Brain microvascular endothelial cell (primary cell): ENCODE data around the gene XIST.
"Not testable (repeated sequence)": the region's sequence is repeated elsewhere in the genome, so short reads cannot be mapped to it uniquely, and the experiment has no call there.

Source experiments
- DNase-seq: peaks from one replicate; pipeline ENCODE4 v3.0.0-alpha.2; 2020
- H3K27ac ChIP-seq: fragments of 250-450 bp; sonication (Bioruptor Pico); 2 replicates; pipeline ENCODE4 v1.5.1; 2020; ENCODE audit warnings: mild to moderate bottlenecking, moderate library complexity
- H3K27me3 ChIP-seq: fragments of 250-450 bp; sonication (Bioruptor Pico); replicated peaks from 2 replicates; pipeline ENCODE4 v1.5.1; 2020; ENCODE audit warnings: mild to moderate bottlenecking
- H3K36me3 ChIP-seq: fragments of 250-450 bp; sonication (Bioruptor Pico); replicated peaks from 2 replicates; pipeline ENCODE4 v1.5.1; 2020; ENCODE audit warnings: mild to moderate bottlenecking
- H3K4me3 ChIP-seq: 2 replicates; pipeline ENCODE4 v1.5.1; 2011; ENCODE audit warnings: low read depth, mild to moderate bottlenecking, control low read depth, low read length, moderate library complexity
- in situ Hi-C: cut with HindIII; loops from 2 replicates; pipeline ENCODE4 v1.10.0; 2017; ENCODE audit warnings: low sequenced_read_pairs, low pct_ligation_motif_present
- TF ChIP-seq, protein P1 (sequence below): IDR thresholded peaks from 2 replicates; pipeline ENCODE4 v1.5.1; 2011; ENCODE audit warnings: low read depth, mild to moderate bottlenecking, moderate library complexity, low read length, control low read depth, inconsistent platforms; ENCODE audit errors: missing control alignments

Gene XIST

DNA sequence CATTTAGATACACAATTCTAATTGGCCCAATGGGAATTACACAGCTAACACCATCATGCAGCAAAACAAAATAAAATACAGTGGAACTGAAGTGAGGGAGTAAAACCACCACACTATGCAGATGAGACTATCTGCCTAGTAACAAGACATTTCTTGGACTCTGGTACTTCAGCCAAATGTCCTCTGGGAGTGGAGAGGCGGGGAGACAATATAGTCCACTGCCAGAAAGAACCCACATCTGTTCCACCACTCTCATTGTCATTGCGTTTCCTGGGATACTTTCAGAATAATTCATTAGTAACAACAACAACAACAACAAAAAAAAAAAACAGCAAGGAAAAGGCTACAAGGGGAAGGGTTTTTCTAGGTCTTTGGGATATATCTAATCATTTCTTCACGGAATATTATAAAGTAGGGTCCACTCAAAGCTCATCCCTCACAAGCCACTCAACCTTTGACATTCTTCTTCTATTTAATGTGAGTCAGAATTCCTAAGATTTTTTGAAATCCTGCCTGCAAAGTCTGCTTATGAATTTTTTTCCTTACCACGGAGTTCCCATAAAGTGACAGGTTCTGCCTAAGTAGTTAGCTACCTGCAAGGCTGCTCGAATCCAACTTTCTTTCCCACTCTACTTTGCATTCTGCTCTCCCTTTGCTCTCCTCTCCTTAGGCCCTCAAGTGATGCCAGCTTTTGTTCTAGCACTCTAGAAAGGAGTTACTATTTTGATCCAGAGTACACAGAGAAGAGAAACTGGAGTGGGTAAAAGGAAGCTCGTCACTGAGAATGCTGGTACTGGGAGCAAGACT, 34.9 kb downstream of the XIST start:
- Histone ChIP-seq H3K36me3 (peaks cover 3% of the 10 kb centered on the region), H3K27me3 (no peaks in the 10 kb centered on the region), H3K4me3 (no peak overlapping the region), H3K27ac (no peak overlapping the region)
- in situ Hi-C loops, result no loop called here
- TF ChIP-seq, protein P1, sequence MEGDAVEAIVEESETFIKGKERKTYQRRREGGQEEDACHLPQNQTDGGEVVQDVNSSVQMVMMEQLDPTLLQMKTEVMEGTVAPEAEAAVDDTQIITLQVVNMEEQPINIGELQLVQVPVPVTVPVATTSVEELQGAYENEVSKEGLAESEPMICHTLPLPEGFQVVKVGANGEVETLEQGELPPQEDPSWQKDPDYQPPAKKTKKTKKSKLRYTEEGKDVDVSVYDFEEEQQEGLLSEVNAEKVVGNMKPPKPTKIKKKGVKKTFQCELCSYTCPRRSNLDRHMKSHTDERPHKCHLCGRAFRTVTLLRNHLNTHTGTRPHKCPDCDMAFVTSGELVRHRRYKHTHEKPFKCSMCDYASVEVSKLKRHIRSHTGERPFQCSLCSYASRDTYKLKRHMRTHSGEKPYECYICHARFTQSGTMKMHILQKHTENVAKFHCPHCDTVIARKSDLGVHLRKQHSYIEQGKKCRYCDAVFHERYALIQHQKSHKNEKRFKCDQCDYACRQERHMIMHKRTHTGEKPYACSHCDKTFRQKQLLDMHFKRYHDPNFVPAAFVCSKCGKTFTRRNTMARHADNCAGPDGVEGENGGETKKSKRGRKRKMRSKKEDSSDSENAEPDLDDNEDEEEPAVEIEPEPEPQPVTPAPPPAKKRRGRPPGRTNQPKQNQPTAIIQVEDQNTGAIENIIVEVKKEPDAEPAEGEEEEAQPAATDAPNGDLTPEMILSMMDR, result no peak
- DNase-seq, result no peak

DNA sequence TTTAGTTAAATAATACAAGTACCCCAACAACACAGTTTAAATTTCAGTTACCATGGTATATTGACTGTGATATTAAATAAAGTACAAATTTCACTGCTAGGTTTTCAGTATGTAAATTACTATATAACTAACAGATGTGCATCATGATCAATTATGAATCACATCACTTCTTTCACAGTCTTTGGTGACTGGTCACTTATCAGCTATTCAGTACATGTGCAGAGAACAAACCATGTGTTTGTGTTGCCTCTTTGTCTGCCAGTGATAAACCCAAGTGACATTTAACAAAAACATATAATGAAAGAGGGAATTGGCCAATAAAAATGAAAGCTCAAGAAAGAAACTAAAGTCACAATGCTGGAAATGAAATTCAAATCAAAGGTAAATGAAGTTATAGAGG, 40.3 kb downstream of the XIST start:
- no peak overlapping the region for H3K27ac ChIP-seq
- H3K27me3 ChIP-seq, result no peaks in the 10 kb centered on the region
- DNase-seq, result no peak
- in situ Hi-C loops, result no loop called here
- no peaks in the 10 kb centered on the region for H3K36me3 ChIP-seq
- TF ChIP-seq, protein P1, result no peak
- H3K4me3 ChIP-seq, result no peak overlapping the region

DNA sequence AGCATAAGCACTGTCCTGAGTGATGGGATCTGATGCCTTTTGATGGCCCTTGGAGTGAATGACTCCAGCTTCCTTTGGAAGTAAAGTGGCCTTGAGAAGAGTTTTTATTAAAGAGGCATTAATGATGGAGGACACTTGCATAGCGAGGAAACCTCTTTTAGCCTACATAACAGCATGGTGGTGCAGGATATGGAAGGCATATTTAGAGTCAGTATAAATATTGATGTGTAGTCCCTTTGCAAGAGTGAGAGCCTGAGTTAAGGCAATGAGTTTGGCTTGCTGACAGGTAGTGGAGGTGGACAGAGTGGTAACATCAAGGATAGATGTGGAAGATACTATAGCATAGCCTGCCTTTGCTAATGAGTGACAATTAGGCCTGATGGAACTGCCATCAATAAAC, 48.4 kb downstream of the XIST start:
- H3K27me3 ChIP-seq, in situ Hi-C loops, DNase-seq, H3K36me3 ChIP-seq, H3K27ac ChIP-seq, H3K4me3 ChIP-seq: not testable (repeated sequence)

DNA sequence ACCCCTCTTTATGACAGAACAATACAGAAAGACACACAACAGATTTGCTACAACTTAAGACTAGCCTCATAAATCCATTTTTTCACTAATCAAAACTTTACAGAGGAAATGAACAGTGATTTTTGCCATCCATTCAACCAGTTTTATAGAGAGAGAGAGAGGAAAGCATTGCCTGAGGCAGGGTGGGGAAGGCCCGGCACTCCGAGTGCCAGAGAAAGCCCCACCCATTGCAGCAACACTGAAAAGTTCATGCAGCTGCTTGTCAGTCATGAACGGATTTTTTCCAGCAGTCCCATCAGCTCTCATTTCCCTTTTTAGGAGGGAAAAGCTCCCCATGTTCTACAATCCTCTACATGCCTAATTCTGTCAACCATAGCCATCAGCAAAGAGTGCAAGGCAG, 52.6 kb downstream of the XIST start:
- in situ Hi-C loops, result no loop called here
- TF ChIP-seq, protein P1, result no peak
- no peaks in the 10 kb centered on the region for H3K36me3 ChIP-seq

DNA sequence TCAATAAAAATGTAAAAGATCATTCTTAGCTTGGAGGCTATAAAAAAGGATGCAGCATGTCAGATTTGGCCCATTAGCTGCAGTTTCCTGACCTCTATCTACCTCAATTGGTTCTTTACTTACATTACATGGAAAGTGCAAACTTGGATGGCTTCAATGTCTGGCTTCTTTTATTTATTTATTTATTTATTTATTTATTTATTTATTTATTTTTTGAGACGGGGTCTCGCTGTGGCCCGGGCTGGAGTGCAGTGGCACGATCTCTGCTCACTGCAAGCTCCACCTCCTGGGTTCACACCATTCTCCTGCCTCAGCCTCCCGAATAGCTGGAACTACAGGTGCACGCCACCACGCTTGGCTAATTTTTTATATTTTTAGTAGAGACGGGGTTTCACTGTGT, 60.0 kb downstream of the XIST start:
- H3K27me3 ChIP-seq, DNase-seq, in situ Hi-C loops, H3K27ac ChIP-seq, H3K4me3 ChIP-seq, H3K36me3 ChIP-seq: not testable (repeated sequence)

More for the DNA sequence above, 52.6 kb downstream of the XIST start:
- DNase-seq, result no peak
- Histone ChIP-seq H3K27me3 (peaks cover 6% of the 10 kb centered on the region), H3K27ac (no peak overlapping the region), H3K4me3 (no peak overlapping the region)

DNA sequence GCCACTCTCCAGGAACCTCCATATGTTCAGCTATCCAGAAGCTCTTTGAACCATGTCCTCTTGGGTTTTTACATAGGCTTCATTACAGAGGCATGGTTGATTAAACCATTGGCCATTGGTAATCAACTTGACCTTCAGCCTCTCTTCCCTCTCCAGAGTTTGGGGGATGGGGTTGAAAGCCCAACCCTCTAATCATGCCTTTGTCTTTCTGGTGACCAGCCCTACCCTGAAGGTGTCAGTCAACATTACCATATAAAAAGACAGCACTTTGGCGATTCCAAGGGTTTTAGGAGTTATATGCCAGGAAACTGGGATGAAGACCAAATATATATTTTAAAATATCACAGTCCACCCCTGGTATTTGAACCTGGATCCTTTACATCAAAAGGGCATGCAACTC, 67.0 kb downstream of the XIST start:
- Histone ChIP-seq H3K4me3 (no peak overlapping the region), H3K36me3 (no peaks in the 10 kb centered on the region), H3K27ac (no peak overlapping the region), H3K27me3 (peaks cover 6% of the 10 kb centered on the region)
- TF ChIP-seq, protein P1, result no peak
- in situ Hi-C loops, result no loop called here
- no peak for DNase-seq
